ENCODE results near the gene YPEL5. TPM values are rescaled to one million over a fixed set of nuclear protein-coding genes. Genes with fewer than 3 reads are reported as not detected.
"Not testable (repeated sequence)": the region's sequence is repeated elsewhere in the genome, so short reads cannot be mapped to it uniquely, and the experiment has no call there.

The YPEL5 gene
- total and polyA plus RNA-seq, 12 donors = 35.5 to 88.8 (median 68.3) TPM

- Histone ChIP-seq H3K9me3 (no peaks in the 10 kb centered on the region), H3K27me3 (peaks cover 0 to 11% (median 0%) of the 10 kb centered on the region in 7 donors), H3K36me3 (no peaks in the 10 kb centered on the region), H3K4me1 (peaks cover 0 to 5% (median 0%) of the 10 kb centered on the region in 9 donors), H3K4me3 (no peak overlapping the region), H3K27ac (no peak overlapping the region)
- no peak for TF ChIP-seq CTCF (IDR thresholded peaks at IDR 0.05)
- 77 to 78% methylated on average over 5 of the region's 5 CpGs for WGBS, 2 donors
- intact Hi-C loops (cut with DNase I) = no loop called here
- no peak for DNase-seq
- ATAC-seq = no peak
These were observed 38.0 kb upstream of the YPEL5 start for GRCh38 chr2:30108851-30109250.

- no peak for TF ChIP-seq CTCF (IDR thresholded peaks at IDR 0.05)
These were observed 37.0 kb upstream of the YPEL5 start for GRCh38 chr2:30109856-30110255.

GRCh38 chr2:30110773-30111172 lies 36.0 kb upstream of the YPEL5 start:
- no peaks in the 10 kb centered on the region for H3K27me3 ChIP-seq
- no peak overlapping the region for H3K4me3 ChIP-seq
- no peak overlapping the region for H3K27ac ChIP-seq
- TF ChIP-seq CTCF (IDR thresholded peaks at IDR 0.05) = no peak
- H3K9me3 ChIP-seq = no peaks in the 10 kb centered on the region
- H3K36me3 ChIP-seq = no peaks in the 10 kb centered on the region
- 88 to 89% methylated on average over 6 of the region's 6 CpGs for WGBS, 2 donors
- no peak for DNase-seq
- peaks cover 0 to 8% (median 5%) of the 10 kb centered on the region in 9 donors for H3K4me1 ChIP-seq
- intact Hi-C loops (cut with DNase I) = no loop called here
- no peak for ATAC-seq

More at GRCh38 chr2:30109856-30110255, 37.0 kb upstream of the YPEL5 start:
- Histone ChIP-seq H3K27ac (no peak overlapping the region), H3K4me1 (peaks cover 0 to 5% (median 0%) of the 10 kb centered on the region in 9 donors), H3K9me3 (no peaks in the 10 kb centered on the region), H3K36me3 (no peaks in the 10 kb centered on the region), H3K4me3 (no peak overlapping the region), H3K27me3 (peaks cover 0 to 3% (median 0%) of the 10 kb centered on the region in 7 donors)
- no peak for ATAC-seq
- WGBS, 2 donors = 75 to 76% methylated on average over 6 of the region's 6 CpGs
- intact Hi-C loops (cut with DNase I) = no loop called here
- DNase-seq = no peak

GRCh38 chr2:30111186-30111585 lies 35.6 kb upstream of the YPEL5 start:
- H3K9me3 ChIP-seq; H3K27me3 ChIP-seq; intact Hi-C loops (cut with DNase I); H3K4me3 ChIP-seq; H3K4me1 ChIP-seq; H3K36me3 ChIP-seq; ATAC-seq; H3K27ac ChIP-seq; DNase-seq: not testable (repeated sequence)
- 71 to 74% methylated on average over 19 of the region's 19 CpGs for WGBS, 2 donors

GRCh38 chr2:30112561-30112960 lies 34.2 kb upstream of the YPEL5 start:
- H3K4me3 ChIP-seq = no peak overlapping the region
- no peak for ATAC-seq
- no peaks in the 10 kb centered on the region for H3K27me3 ChIP-seq
- WGBS, 2 donors = 86 to 87% methylated on average over 10 of the region's 10 CpGs
- no peaks in the 10 kb centered on the region for H3K36me3 ChIP-seq
- H3K27ac ChIP-seq = no peak overlapping the region
- intact Hi-C loops (cut with DNase I) = no loop called here
- no peaks in the 10 kb centered on the region for H3K9me3 ChIP-seq
- TF ChIP-seq CTCF (IDR thresholded peaks at IDR 0.05) = no peak
- peaks cover 0 to 8% (median 0%) of the 10 kb centered on the region in 9 donors for H3K4me1 ChIP-seq
- DNase-seq = no peak

Data from heart right ventricle (tissue), 16 donors.